Measurements from ENCODE around the gene PARD3. TPM values are rescaled to one million over a fixed set of nuclear protein-coding genes. Genes with fewer than 3 reads are reported as not detected.

The PARD3 gene
- total RNA-seq, 2 experiments from 2014 or later: 0.53 to 0.71 TPM

DNA sequence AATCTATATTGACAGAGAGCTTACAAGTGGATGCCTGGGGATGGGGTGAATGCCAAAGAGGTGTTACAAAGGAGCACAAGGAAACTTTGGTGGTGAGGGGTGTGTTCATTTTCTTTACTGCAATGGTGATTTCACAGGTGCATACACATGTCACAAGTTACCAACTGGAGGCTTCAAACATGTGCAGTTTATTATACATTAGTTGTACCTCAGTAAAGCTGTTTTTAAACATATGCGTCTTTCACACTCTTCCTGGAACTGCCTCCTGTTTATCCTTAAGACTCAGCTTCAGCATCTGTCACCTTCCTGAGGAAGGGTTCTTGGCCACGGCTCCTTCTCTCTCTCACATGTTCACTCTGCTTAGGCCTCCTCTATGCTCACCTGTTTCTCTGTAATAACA is 731.5 kb downstream of the PARD3 start:
- ChIA-PET CTCF (no interaction called here), POLR2A (no interaction called here)
- Mint-ChIP-seq H3K27me3 (peaks cover under 1% of the 10 kb centered on the region), H3K9me3 (peaks cover 3% of the 10 kb centered on the region), H3K27ac (no peak overlapping the region), H3K36me3 (ENCODE audit: low read depth) (no peaks in the 10 kb centered on the region), H3K4me3 (no peak overlapping the region), H3K4me1 (ENCODE audit: low read depth) (no peaks in the 10 kb centered on the region)
- DNase-seq (no peak), ATAC-seq (ENCODE audit: poor library complexity) (no peak)
- Histone ChIP-seq H3K4me1 (ENCODE audit: insufficient read depth, low read length) (no peaks in the 10 kb centered on the region), H3K36me3 (ENCODE audit: insufficient read depth, low read length) (no peaks in the 10 kb centered on the region), H3K27ac (ENCODE audit: low read depth in 1 of 2, low read length in 2 of 2) (no peak overlapping the region), H3K27me3 (ENCODE audit: control insufficient read depth in 1 of 2, insufficient read depth in 2 of 2, low read length in 2 of 2) (no peaks in the 10 kb centered on the region), H3K9me3 (ENCODE audit: control insufficient read depth in 1 of 2, insufficient read depth in 1 of 2, low read length in 2 of 2) (peaks cover 0 to 28% of the 10 kb centered on the region in 2 experiments), H3K4me3 (ENCODE audit: low read length) (no peak overlapping the region)
- intact Hi-C loops (cut with DNase I, micrococcal nuclease): no loop called here
- TF ChIP-seq, protein P1, sequence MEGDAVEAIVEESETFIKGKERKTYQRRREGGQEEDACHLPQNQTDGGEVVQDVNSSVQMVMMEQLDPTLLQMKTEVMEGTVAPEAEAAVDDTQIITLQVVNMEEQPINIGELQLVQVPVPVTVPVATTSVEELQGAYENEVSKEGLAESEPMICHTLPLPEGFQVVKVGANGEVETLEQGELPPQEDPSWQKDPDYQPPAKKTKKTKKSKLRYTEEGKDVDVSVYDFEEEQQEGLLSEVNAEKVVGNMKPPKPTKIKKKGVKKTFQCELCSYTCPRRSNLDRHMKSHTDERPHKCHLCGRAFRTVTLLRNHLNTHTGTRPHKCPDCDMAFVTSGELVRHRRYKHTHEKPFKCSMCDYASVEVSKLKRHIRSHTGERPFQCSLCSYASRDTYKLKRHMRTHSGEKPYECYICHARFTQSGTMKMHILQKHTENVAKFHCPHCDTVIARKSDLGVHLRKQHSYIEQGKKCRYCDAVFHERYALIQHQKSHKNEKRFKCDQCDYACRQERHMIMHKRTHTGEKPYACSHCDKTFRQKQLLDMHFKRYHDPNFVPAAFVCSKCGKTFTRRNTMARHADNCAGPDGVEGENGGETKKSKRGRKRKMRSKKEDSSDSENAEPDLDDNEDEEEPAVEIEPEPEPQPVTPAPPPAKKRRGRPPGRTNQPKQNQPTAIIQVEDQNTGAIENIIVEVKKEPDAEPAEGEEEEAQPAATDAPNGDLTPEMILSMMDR (IDR thresholded peaks at IDR 0.05): no peak

DNA sequence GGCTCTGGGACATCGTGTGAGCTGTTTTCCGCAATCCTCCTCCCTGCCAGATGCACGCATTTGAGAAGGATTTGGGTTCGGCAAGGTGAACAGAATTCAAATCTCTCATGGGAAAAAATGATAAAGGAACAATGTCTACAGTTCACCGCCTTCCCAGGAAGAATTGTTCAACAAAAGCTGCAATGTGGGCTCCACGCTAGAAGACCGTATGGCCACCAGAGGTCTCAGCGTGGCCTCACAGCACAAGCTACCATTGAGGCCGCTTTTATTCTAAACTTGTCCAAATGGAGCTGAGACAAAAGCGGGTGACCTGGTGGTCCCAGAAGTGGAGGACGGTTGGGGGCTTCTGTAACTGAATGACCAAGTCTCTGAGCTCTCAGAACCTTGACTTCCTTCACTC is 733.1 kb downstream of the PARD3 start:
- Mint-ChIP-seq H3K4me1 (ENCODE audit: low read depth) (no peaks in the 10 kb centered on the region), H3K27me3 (no peaks in the 10 kb centered on the region), H3K36me3 (ENCODE audit: low read depth) (no peaks in the 10 kb centered on the region), H3K9me3 (peaks cover 3% of the 10 kb centered on the region), H3K27ac (no peak overlapping the region), H3K4me3 (no peak overlapping the region)
- ChIA-PET CTCF (no interaction called here), POLR2A (no interaction called here)
- DNase-seq: no peak
- Histone ChIP-seq H3K9me3 (ENCODE audit: control insufficient read depth in 1 of 2, insufficient read depth in 1 of 2, low read length in 2 of 2) (peaks cover 4 to 21% of the 10 kb centered on the region in 2 experiments), H3K27ac (ENCODE audit: low read depth in 1 of 2, low read length in 2 of 2) (no peak overlapping the region), H3K4me3 (ENCODE audit: low read length) (no peak overlapping the region), H3K4me1 (ENCODE audit: insufficient read depth, low read length) (no peaks in the 10 kb centered on the region), H3K27me3 (ENCODE audit: control insufficient read depth in 1 of 2, insufficient read depth in 2 of 2, low read length in 2 of 2) (no peaks in the 10 kb centered on the region), H3K36me3 (ENCODE audit: insufficient read depth, low read length) (no peaks in the 10 kb centered on the region)
- TF ChIP-seq, protein P1 (IDR thresholded peaks at IDR 0.05): no peak
- intact Hi-C loops (cut with DNase I, micrococcal nuclease): no loop called here
- ATAC-seq (ENCODE audit: poor library complexity): no peak

DNA sequence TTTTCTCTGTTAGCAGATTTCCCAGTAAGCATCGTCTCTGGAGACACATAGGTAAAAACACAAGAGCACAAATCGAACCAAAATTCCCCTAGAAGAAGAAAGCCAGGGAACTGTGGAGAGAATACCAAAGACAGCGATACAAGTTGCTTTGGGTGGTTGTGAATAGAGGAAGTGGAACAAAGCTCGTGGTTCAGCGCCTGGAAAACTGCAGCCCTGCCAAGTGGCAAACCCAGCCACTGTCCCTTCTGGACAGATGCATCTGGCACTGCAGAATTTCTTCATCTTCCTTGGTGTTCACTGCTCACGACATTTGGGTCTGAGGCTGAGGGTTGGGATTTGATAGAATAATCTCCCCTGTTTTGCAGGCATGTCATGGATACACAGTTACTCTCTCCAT is 733.8 kb downstream of the PARD3 start:
- POLR2A ChIA-PET: no interaction called here
- Histone ChIP-seq H3K9me3 (ENCODE audit: control insufficient read depth in 1 of 2, insufficient read depth in 1 of 2, low read length in 2 of 2) (peaks cover 5 to 17% of the 10 kb centered on the region in 2 experiments), H3K36me3 (ENCODE audit: insufficient read depth, low read length) (no peaks in the 10 kb centered on the region), H3K4me1 (ENCODE audit: insufficient read depth, low read length) (no peaks in the 10 kb centered on the region), H3K4me3 (ENCODE audit: low read length) (no peak overlapping the region), H3K27me3 (ENCODE audit: control insufficient read depth in 1 of 2, insufficient read depth in 2 of 2, low read length in 2 of 2) (no peaks in the 10 kb centered on the region), H3K27ac (ENCODE audit: low read depth in 1 of 2, low read length in 2 of 2) (no peak overlapping the region)
- H3K4me1 Mint-ChIP-seq (ENCODE audit: low read depth): no peaks in the 10 kb centered on the region
- DNase-seq (no peak), ATAC-seq (ENCODE audit: poor library complexity) (no peak)
- H3K27me3 Mint-ChIP-seq: no peaks in the 10 kb centered on the region
- H3K36me3 Mint-ChIP-seq (ENCODE audit: low read depth): no peaks in the 10 kb centered on the region
- no peak overlapping the region for H3K27ac Mint-ChIP-seq
- no peak overlapping the region for H3K4me3 Mint-ChIP-seq
- CTCF ChIA-PET: no interaction called here
- TF ChIP-seq, protein P1 (IDR thresholded peaks at IDR 0.05): no peak
- intact Hi-C loops (cut with DNase I, micrococcal nuclease): no loop called here
- peaks cover 7% of the 10 kb centered on the region for H3K9me3 Mint-ChIP-seq
